ENCODE measurements around the gene KIF16B. TPM values are rescaled to one million over a fixed set of nuclear protein-coding genes. Genes with fewer than 3 reads are reported as not detected.

Gene KIF16B
- polyA plus RNA-seq, 12 donors = 7.9 to 33.0 (median 22.5) TPM; not detected in 1

DNA sequence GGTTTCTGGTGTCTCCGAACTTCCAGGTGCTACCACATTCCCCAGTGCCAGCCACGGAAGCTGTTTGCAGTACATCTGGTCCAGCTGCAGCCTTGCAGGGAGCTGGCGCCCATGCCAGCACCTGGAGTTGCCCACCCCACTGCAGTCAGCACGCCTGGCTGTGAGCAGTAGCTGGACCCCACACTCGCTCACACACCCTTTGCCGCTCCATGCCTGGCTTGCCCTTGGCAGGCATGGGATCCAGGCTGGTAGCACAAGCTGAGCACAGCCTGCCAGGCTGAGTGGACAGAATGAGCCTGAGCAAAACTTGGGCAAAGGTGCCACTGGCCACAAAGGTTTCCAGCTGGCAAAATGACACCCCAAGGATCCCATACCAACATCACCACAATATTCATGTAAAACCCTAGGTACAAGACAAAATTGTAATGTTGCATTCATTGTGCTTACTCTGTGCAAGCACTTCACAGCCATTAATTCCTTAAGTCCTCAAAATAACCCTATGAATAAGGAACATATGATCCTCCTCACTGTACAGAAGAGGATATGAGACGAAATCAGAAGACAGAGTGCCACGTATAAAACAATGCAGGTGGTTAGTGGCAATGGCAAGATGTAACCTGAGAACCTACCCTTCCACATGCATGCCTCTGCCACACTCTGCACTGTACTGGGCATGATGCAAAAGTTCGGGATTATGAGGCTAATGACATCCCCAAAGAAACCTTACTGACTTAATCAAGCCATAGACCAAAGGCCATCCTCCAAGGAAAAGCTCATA lies 18.3 kb downstream of the KIF16B start:
- DNase-seq = no peak

DNA sequence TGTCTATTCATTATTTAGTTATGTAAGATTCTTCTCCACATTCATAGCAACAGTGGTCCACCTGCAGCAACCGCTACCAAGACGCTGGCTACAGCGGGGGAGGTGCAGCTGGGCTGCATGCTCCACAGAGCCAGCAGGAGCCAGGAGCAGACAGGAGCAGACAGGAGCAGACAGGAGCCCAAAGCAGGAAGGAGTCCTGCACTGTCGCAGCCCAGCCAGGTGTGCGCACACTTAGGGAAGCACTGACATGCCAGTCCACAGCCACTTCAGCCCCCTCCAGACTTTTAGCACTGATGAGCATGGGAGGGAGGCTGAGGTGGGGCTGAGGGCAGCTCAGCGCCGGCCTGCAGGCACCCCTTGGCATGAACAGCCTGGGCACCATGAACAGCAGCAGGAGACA lies 19.6 kb downstream of the KIF16B start:
- DNase-seq = no peak

DNA sequence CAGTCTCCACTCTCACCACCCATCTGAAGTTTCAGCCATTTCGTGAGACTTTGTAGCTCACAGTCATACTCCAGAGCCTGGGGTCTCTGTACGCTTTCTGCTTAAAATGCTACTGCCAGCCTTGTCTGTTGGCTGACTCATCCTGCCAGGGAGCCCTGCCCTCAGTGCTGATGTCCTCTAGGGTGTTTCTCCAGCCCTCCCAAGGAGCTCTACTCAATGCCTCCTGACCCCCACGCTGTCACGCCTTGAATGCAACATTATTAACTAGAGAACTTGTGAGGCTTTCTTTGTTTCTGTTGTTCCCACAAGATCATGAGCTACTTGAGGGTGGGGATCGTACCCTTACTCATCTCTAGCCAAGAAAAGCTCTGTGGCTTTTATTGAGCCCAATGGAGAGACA lies 20.1 kb downstream of the KIF16B start:
- no peak for DNase-seq

DNA sequence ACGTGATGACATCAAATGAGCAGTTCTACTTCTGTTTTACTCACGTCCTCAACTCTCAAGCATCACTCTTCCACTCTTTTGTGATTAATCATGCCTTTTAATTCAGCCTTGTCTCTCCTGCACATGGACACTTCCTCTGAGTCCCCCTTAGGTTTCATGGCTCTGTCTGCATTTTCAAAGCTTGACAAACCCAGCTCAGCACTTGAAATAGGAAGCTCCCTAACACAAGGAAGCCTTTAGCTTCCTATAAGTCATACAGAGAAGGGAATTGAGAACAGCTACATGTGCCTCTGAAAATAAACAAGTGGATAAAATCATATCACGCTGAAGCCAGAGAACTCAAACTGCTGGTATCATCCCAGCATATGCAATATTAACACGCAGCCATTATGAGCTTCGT lies 21.2 kb downstream of the KIF16B start:
- DNase-seq = no peak

DNA sequence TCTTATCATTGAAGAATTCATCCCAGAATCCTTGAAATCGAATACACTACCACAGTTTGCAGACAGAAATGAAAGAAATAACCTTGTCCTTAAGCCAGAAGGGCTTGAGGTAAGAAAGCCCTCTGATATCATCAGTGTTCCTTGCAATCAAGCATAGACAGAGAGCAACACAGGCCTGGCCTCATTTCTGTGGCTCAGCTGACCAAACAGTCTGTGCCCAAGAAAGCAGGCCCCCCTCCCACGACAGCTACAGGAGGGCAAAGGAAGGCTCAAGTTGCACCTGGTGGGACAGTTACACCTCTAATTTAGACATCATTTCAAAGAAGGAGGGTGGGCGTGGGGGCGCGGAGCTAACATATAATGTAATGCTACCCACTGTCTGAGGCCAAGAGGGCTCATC lies 21.6 kb downstream of the KIF16B start:
- DNase-seq = no peak

DNA sequence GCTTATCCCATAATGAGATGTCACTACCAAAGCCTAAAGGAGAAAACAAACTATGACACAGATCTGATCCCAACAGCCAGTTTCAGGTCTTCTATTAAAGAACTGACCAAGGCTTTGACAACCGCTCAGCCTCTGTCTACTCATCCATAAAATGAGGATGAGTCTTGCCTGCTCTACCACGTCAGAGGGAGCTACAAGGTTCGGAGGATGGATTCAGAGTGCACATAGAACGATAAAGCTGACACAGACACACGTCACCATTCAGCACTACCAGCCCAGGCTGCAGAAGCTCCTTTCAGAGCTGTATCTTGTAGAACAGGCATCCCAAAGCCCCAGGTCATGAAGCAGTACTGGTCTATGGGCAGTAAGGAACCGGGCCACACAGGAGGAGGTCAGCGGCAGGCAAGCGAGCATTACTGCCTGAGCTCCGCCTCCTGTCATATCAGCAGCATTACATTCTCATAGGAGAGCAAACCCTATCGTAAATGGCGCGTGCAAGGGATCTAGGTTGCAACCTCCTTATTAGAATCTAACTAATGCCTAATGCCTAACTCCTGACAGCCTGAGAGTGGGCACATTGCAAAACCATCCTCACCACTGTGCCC lies 25.1 kb downstream of the KIF16B start:
- DNase-seq = no peak

DNA sequence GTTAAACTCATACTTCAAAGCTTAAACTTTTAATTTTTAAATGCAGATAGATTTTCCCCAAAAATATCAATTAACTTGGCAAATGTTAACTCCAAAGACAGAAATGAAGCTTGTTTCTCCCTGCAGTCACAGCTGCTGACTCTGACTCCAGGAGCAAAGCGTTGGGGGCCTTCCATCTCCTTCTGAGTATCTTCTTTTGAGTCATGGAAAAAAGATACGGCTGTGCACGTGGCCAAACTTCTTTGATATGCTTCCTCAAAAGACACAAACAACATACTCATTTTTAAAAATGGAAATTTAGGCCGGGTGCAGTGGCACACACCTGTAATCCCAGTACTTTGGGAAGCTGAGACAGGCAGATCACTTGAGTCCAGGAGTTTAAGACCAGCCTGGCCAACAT lies 28.3 kb downstream of the KIF16B start:
- no peak for DNase-seq

DNA sequence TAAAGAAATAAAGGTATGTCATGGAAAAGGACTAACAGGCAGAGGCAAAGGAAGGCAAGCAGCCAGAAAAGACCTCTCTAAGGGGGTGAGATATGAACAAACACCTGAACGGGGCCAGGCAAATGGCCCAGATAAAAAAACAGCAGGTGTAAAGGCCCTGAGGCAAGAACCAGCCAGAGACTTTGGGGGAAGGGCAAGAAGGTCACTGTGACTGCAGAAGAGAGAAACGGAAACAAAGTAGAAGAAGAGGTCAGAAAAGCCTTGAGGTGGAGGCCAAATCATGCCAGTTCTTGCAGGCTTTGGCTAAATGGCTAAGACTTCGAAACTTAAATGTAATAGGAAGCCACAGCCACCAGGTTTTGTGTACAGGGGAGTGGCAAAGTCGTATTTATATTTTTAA lies 30.8 kb downstream of the KIF16B start:
- no peak for DNase-seq

DNA sequence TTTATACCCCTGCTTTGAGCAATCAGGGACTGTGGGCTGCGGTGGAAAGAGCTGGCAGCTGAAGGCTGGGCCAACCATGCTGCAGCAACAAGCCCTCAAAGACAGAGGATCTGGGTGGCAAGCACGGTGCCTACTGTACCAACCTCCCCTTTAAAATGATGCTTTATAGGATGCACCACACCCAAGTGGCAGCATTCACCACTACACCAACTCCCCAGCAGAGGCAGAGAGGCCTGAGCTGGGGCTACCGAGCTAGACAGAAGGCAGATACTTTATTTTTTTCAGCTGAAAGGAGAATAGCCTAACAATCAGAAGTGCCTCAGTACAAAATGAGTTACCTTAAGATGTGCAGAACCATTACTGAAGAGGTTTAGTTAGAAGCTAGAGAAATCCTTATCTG lies 31.4 kb downstream of the KIF16B start:
- DNase-seq = no peak

DNA sequence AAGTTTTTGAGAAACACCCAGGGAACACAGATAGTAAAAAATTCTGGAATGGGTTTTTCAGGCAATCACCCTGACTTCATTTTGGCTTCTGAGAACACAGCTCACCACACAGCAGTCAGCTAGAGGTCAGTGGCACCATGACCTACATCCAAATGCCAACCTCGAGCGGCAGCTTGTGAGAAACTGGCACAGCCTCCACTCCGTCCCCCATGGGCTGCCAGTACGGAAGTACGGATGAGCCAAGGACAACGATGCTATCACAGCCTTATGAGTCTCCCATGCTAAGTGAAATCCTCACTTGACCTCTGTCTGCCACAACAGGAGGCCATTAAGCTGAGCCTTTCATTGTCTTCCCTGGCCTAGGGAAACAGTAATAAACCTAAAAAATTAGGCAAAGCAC lies 32.0 kb downstream of the KIF16B start:
- DNase-seq = no peak

DNA sequence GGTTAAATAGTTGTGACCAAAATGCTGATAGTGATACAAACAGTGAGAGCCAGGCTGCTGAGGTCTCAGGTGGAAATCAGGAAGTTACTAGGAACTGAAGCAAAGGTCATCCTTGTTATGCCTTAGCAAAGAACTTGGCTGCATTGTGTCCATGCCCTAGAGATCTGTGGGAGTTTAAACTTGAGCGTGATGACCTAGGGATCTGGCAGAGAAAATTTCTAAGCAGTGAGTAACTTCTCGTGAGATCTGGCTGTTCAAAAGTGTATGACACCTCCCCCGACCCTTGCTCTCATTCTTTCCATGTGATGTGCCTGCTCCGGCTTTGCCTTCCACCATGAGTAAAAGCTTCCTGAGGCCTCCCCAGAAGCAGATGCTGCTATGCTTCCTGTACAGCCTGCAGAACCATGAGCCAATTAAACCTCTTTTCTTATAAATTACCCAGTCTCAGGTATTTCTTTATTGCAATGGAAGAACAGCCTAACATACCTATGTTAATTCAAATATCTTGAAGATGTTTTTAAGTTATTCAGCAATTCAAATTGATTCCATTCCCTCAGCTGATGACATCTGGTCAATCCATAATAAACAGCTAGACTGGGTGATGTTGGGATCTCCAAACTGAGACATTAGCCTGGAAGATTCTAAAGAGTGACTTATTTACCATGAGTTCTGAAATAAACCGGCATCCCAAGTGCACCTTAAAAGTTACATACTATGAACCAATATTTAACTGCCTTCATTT lies 33.8 kb downstream of the KIF16B start:
- no peak for DNase-seq

DNA sequence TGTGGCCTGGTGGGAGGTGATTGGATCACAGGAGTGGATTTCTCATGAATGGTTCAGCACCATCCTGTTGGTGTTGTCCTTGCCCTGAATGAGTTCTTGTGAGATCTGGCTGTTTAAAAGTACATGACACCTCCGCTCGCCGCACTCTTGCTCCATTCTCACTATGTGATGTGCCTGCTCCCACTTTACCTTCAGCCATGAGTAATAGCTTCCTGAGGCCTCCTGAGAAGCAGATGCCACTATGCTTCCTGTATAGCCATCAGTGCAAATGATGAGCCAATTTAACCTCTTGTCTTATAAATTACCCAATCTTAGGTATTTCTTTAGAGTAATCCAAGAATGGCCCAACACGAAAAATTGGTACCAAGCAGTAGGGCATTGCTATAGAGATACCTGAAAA lies 34.5 kb downstream of the KIF16B start:
- DNase-seq = no peak

DNA sequence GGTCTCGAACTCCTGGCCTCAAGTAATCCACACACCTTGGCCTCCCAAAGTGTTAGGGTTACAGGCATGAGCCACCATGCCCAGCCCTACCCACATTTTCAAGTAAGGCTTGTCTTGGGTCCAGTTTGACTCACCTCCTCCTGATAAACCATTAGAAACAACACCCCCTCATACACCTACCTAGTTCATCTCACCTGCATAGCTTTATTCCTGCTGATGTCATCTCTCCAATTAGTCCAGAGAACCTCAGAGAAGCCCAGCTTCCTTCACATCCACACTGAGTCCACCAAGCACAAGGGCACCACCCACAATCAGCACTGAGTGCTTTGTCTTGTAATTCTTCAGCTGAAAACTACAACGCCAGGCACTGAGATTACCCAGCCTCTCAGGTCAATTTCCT lies 35.3 kb downstream of the KIF16B start:
- no peak for DNase-seq

DNA sequence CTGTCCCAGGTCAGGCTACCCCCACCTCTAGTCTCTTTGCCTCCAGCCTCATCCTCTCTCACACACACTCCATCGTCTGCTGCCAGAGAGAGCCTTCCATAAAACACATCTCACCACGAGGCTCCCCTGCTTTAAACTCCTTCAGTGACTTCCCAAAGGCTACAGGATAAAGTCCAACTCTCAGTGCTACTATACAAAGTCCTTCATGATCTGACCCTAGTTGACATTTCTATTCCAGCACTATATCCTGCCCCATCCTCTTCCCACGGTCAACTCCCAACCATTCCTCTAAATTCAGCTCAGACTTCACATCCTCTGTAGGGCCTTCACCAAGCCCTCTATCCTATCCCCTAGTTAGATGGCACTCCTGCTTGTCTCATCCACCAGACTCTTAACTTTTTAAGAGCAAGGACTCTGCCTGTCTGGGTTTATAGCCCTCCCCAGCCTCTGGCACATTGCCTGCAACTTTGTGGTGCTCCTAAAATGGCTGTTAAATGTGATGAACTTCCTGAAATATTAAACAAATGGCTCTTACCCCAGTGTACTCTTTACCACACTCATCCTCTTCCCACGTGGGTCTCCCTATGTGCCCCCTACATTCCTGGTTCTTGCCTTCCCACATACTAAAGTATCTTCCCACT lies 36.1 kb downstream of the KIF16B start:
- no peak for DNase-seq

DNA sequence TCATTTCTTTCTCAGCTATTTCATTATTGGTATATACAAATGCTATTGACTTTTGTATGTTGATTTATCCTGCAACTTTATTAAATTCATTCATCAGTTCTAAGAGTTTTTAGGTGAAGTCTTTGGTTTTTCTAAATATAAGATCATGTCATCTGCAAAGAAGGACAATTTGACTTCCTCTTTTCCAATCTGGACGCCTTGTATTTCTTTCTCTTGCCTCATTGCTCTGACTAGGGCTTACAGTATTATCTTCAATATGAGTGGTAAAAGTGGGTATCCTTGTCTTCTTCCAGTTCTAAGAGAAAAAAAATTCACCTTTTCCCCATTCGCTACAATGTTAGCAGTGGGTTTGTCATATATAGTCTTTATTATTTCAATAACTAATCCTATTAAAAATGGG lies 38.0 kb downstream of the KIF16B start:
- no peak for DNase-seq

DNA sequence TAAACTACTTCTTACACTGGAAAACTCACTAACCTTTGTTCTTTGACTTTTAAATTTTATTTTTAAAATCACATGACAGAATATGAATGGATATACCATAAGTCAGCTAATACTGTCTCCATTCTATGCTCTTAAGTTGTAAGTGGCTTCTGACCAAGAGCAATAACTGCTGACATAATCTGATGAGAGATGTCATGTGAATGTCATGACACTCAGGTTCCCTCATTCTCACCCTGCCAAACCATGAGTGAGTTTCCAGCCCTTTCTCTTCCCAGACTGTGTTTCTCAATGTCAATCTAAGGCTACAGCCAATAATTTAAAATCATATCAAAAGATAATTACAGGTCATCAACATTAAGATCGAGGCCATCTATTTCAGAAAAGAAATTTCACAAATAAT lies 39.7 kb downstream of the KIF16B start:
- no peak for DNase-seq

DNA sequence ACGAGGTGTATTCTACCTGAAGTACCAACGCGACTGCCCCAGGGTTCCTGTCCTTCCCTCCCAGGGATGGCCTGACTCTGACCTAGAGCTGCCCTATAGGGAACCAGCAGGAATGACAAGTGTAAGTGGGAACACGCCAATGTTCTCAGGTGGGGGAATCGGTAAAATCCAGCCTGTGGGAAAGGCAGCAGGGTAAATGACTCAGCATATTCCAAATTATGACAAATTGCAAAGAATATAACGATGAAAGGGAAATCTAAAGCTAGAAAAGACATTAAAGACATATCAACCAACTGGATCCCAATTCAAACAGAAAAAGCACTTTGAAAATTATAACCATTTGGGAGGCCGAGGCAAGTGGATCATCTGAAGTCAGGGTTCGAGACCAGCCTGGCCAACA lies 41.8 kb downstream of the KIF16B start:
- no peak for DNase-seq

DNA sequence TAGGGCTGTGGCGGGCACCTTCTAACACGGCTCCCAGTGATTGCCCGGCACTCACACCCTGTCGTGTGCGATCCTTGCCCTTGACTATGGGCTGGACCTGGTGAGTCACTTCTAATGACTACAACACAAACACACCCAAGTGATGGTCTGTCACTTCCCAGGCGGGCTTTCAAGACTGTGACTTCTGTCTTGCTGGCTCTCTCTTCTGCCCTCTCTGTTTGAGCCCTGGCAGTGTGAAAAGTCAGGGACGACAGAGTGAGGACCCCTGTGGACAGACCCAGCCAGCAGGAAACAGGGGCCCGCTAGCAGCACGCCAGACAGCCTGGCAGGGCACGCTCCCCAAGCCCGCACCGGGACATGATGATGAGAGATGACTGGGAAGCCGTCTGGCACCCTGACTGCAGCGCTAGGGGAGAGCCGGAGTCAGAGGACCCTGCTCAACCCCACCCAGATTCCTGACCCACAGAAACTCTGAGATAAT lies 43.0 kb downstream of the KIF16B start:
- no peak for DNase-seq

DNA sequence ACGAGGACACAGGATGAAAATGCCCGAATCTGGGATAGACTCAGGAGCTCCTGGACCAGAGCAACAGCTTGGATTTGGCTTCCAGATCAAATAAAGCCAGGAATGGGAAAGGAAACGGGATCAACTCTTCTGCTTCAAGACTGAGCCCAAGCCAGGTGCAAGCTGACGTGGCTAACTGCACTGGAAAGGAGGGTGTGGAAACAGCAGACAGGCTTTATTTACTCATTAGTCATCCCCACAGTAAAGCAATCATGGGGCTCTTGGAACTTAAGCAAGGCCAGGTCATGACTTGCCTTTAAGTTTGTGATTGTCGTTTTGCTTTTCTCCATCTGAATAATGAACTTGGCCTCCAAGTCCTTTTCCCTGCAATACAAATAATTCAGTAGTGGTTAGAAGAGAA lies 45.2 kb downstream of the KIF16B start:
- DNase-seq = peak; percentile 32

DNA sequence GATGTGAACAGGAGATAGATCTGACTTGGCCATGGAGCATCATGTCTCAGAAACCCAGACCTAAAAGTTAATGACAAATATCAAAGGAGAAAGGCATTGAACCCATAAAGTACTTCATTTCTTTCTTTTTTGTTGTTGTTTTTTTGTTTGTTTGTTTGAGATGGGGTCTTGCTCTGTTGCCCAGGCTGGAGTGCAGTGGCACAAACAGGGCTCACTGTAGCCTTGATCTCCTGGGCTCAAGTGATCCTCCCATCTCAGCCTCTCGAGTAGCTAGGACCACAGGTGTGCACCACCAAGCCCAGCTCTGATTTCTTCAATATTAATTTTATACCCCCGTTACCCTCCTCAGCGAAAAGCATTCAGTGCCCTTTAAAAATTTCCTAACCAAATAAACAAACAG lies 45.8 kb downstream of the KIF16B start:
- DNase-seq = no peak

DNA sequence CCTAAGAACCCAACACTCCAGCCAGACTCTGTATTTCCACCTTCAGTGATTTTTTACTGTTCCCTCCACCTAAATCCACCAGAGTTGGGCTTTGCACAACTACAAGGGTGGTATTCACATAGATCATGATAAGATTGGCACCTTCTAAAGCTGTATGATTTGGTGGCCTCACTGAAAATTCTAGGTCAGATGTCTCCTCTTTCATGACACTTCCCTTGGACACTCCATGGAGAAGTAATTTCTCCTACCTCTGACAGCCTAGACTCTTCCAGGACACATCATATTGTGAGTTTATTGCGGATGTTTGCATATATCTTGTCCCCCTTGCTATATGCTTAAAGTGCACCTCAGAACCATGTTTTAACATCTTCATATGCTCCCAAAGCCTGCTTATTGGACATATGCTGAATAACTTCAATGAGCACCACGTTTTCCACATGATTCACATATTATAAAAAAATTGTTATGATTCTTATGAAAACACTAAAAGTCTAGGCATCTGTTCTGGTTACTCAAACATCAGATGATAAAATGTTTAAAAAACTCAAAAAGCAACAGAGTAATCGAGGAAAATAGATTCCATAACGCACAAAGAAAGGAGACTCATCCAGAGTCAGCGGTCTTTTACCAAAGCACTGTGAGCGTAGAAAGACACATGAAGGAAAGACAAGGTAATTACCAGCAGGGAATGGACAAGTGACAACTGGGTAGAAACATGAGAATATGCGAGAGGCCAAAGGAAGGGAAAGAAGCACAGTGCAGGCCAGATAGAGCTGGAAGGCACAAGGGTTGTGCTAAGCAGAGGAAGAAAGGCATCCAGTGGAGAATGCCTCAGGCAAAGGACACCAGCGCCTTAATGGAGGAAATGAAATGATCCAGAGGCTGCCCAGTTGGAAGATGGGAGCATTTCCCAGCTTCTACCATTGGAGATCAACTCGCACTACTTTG lies 46.5 kb downstream of the KIF16B start:
- no peak for DNase-seq

Data from muscle of arm (tissue), 12 donors.